HEK293 (cell line): ENCODE data around the gene SEC22C.

Experiments used
- YY1 ChIP-seq: fragments of 450-650 bp; formaldehyde crosslinking; IDR thresholded peaks from 2 replicates; pipeline ENCODE4 v1.5.1; 2018; ENCODE audit warnings: missing biosample characterization, missing genetic modification characterization
- ZBTB7A ChIP-seq: fragments of 450-650 bp; formaldehyde crosslinking; IDR thresholded peaks from 2 replicates; pipeline ENCODE4 v1.5.1; 2016; ENCODE audit warnings: low read depth, missing biosample characterization, missing genetic modification characterization
- ZBTB8A ChIP-seq: fragments of 450-650 bp; formaldehyde crosslinking; IDR thresholded peaks from 2 replicates; pipeline ENCODE4 v1.5.1; 2016; ENCODE audit warnings: missing biosample characterization, missing genetic modification characterization
- ZNF121 ChIP-seq: fragments of 450-650 bp; formaldehyde crosslinking; IDR thresholded peaks from 2 replicates; pipeline ENCODE4 v1.5.1; 2016; ENCODE audit warnings: missing biosample characterization, missing genetic modification characterization
- TF ChIP-seq, protein P1 (sequence below): fragments of 450-650 bp; formaldehyde crosslinking; IDR thresholded peaks from 2 replicates; pipeline ENCODE4 v1.5.1; 2016; ENCODE audit warnings: missing biosample characterization, missing genetic modification characterization
- TF ChIP-seq, protein P2 (sequence below): sonication (generic); formaldehyde crosslinking; IDR thresholded peaks from 2 replicates; pipeline ENCODE4 v1.8.1; 2022; ENCODE audit warnings: mild to moderate bottlenecking, moderate library complexity, missing genetic modification reagents

DNA sequence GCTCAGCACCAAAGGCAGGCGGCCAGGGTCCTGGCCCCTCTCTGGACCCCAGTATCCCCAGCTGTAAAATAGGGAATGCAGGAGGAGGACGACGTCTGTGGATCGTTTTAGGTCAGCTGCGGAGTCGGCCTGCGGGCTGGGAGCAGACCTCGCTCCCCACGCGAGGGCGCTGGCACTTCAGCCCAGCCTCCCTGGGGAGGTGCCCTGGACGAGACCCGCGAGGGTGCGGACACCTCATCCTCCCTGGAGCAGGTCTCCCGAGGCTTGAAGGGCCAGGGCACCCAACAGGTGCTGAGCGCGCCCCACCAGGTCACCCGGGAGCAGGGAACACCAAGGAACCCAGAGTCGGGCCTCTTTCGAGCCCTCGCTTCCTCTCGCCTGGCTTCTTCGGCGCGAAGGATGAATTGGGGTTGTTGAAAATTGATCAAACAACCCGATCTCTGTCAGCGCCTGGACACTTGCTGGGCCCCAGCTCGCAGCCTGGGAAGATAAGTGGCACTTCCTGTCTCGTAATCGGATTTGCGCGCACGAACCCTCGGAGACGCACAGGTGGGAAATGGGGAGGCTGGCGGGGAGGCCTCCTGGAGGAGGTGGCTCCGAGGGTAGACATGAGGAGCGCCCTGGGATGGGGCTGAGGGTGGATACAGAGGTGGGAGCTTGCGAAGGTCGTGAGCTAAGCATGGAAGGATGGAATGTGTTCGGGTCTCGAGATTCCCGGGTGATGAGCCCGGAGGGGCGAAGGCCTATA, 79.9 kb downstream of the SEC22C start:
- TF ChIP-seq, protein P1, sequence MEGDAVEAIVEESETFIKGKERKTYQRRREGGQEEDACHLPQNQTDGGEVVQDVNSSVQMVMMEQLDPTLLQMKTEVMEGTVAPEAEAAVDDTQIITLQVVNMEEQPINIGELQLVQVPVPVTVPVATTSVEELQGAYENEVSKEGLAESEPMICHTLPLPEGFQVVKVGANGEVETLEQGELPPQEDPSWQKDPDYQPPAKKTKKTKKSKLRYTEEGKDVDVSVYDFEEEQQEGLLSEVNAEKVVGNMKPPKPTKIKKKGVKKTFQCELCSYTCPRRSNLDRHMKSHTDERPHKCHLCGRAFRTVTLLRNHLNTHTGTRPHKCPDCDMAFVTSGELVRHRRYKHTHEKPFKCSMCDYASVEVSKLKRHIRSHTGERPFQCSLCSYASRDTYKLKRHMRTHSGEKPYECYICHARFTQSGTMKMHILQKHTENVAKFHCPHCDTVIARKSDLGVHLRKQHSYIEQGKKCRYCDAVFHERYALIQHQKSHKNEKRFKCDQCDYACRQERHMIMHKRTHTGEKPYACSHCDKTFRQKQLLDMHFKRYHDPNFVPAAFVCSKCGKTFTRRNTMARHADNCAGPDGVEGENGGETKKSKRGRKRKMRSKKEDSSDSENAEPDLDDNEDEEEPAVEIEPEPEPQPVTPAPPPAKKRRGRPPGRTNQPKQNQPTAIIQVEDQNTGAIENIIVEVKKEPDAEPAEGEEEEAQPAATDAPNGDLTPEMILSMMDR (tag by site-specific recombination) = no peak
- no peak for TF ChIP-seq YY1
- no peak for TF ChIP-seq ZBTB8A (tag by site-specific recombination)
- TF ChIP-seq, protein P2, sequence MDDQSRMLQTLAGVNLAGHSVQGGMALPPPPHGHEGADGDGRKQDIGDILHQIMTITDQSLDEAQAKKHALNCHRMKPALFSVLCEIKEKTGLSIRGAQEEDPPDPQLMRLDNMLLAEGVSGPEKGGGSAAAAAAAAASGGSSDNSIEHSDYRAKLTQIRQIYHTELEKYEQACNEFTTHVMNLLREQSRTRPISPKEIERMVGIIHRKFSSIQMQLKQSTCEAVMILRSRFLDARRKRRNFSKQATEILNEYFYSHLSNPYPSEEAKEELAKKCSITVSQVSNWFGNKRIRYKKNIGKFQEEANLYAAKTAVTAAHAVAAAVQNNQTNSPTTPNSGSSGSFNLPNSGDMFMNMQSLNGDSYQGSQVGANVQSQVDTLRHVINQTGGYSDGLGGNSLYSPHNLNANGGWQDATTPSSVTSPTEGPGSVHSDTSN (CRISPR knock-in tag) = no peak
- TF ChIP-seq ZBTB7A (tag by site-specific recombination) = no peak
- no peak for TF ChIP-seq ZNF121 (tag by site-specific recombination)
